Spinal cord (tissue), 10 donors: ENCODE measurements around the gene TUBGCP4. TPM values are rescaled to one million over a fixed set of nuclear protein-coding genes. Genes with fewer than 3 reads are reported as not detected.

Experiments used
- DNase-seq, 6 donors: peaks; one replicate each; pipeline versions ENCODE4 v3.0.0 to v3.0.0-alpha.2; 2013 to 2015; ENCODE audit warnings: low spot score in 6 of 6, low read depth in 4 of 6
- H3K27ac ChIP-seq: one replicate; pipeline ENCODE4 v1.5.1; 2013; ENCODE audit warnings: low read depth, low read length, control low read depth
- H3K27me3 ChIP-seq: one replicate; pipeline ENCODE4 v1.6.1; 2013; ENCODE audit warnings: low read length; ENCODE audit not compliant: control insufficient read depth, insufficient read depth
- H3K36me3 ChIP-seq: one replicate; pipeline ENCODE4 v1.6.1; 2013; ENCODE audit warnings: low read length; ENCODE audit not compliant: control insufficient read depth, insufficient read depth
- H3K4me1 ChIP-seq: one replicate; pipeline ENCODE4 v1.6.1; 2013; ENCODE audit warnings: low read length; ENCODE audit not compliant: control insufficient read depth, insufficient read depth
- H3K4me3 ChIP-seq: one replicate; pipeline ENCODE4 v1.5.1; 2013; ENCODE audit warnings: low read depth, low read length, control low read depth
- H3K9me3 ChIP-seq: one replicate; pipeline ENCODE4 v1.6.1; 2013; ENCODE audit warnings: low read length; ENCODE audit not compliant: control insufficient read depth, insufficient read depth
- WGBS: methylation state at CpG from one replicate; pipeline ENCODE4 v1.1.5; 2013; ENCODE audit warnings: missing lambda C conversion rate; ENCODE audit not compliant: insufficient coverage; 5-methylcytosine and 5-hydroxymethylcytosine counted together
- polyA plus RNA-seq, 2 donors: library from polyadenylated mRNA; unstranded; fragments of 120-200 nt; gene quantifications; one replicate each; pipeline ENCODE4 v1.2.1, GENCODE V29; 2013; ENCODE audit not compliant: insufficient read length in 2 of 2
- total RNA-seq, 2 donors: library from RNA; depleted of rRNA in 1 of 2; stranded (reverse); fragments of 120-200 nt in 1 of 2; fragments of >200 nt in 1 of 2; gene quantifications; one replicate each; pipeline versions ENCODE4 v1.2.3 to v1.2.4, GENCODE V29; 2013 to 2014
- donor health status: healthy.

TUBGCP4 gene
- total and polyA plus RNA-seq, 4 donors, result 12.6 to 28.9 (median 22.7) TPM

GRCh38 chr15:43420435-43420834 is 49.5 kb downstream of the TUBGCP4 start:
- Histone ChIP-seq H3K4me3 (no peak overlapping the region), H3K4me1 (no peaks in the 10 kb centered on the region), H3K9me3 (no peaks in the 10 kb centered on the region), H3K27me3 (no peaks in the 10 kb centered on the region), H3K27ac (no peak overlapping the region), H3K36me3 (peaks cover 75% of the 10 kb centered on the region)
- no peak for DNase-seq
- WGBS, result 80% methylated on average over 9 of the region's 10 CpGs

- H3K36me3 ChIP-seq, result peaks cover 75% of the 10 kb centered on the region
- no peaks in the 10 kb centered on the region for H3K4me1 ChIP-seq
- H3K27ac ChIP-seq, result no peak overlapping the region
- H3K27me3 ChIP-seq, result no peaks in the 10 kb centered on the region
- DNase-seq, result no peak
- no peaks in the 10 kb centered on the region for H3K9me3 ChIP-seq
- no peak overlapping the region for H3K4me3 ChIP-seq
- WGBS, result 98% methylated on average over 7 of the region's 7 CpGs
Observed at GRCh38 chr15:43420876-43421275, 50.0 kb downstream of the TUBGCP4 start.

GRCh38 chr15:43423793-43424192 is 52.9 kb downstream of the TUBGCP4 start:
- no peak overlapping the region for H3K27ac ChIP-seq
- peaks cover 69% of the 10 kb centered on the region for H3K36me3 ChIP-seq
- H3K4me3 ChIP-seq, result no peak overlapping the region
- no peaks in the 10 kb centered on the region for H3K4me1 ChIP-seq
- 94% methylated on average over 3 of the region's 3 CpGs for WGBS
- no peaks in the 10 kb centered on the region for H3K9me3 ChIP-seq
- no peak for DNase-seq
- H3K27me3 ChIP-seq, result no peaks in the 10 kb centered on the region

GRCh38 chr15:43429687-43430086 is 58.8 kb downstream of the TUBGCP4 start:
- peak in 1 of 6 donors; percentile 24 for DNase-seq
- Histone ChIP-seq H3K4me1 (no peaks in the 10 kb centered on the region), H3K27me3 (no peaks in the 10 kb centered on the region), H3K36me3 (peaks cover 40% of the 10 kb centered on the region), H3K9me3 (no peaks in the 10 kb centered on the region), H3K4me3 (no peak overlapping the region), H3K27ac (no peak overlapping the region)
- 60% methylated on average over 1 of the region's 3 CpGs for WGBS

- Histone ChIP-seq H3K4me1 (no peaks in the 10 kb centered on the region), H3K4me3 (no peak overlapping the region), H3K27ac (no peak overlapping the region), H3K27me3 (no peaks in the 10 kb centered on the region), H3K36me3 (peaks cover 25% of the 10 kb centered on the region), H3K9me3 (no peaks in the 10 kb centered on the region)
- no peak for DNase-seq
- WGBS, result 94% methylated on average over 3 of the region's 4 CpGs
Observed at GRCh38 chr15:43433165-43433564, 62.3 kb downstream of the TUBGCP4 start.

- no peaks in the 10 kb centered on the region for H3K4me1 ChIP-seq
- peaks cover 25% of the 10 kb centered on the region for H3K36me3 ChIP-seq
- no peaks in the 10 kb centered on the region for H3K9me3 ChIP-seq
- DNase-seq, result no peak
- H3K27me3 ChIP-seq, result no peaks in the 10 kb centered on the region
- H3K27ac ChIP-seq, result no peak overlapping the region
- WGBS, result 100% methylated on average over 1 of the region's 3 CpGs
- H3K4me3 ChIP-seq, result no peak overlapping the region
Observed at GRCh38 chr15:43433661-43434303, 62.9 kb downstream of the TUBGCP4 start.

- Histone ChIP-seq H3K4me3 (no peak overlapping the region), H3K9me3 (no peaks in the 10 kb centered on the region), H3K27ac (no peak overlapping the region), H3K27me3 (no peaks in the 10 kb centered on the region), H3K4me1 (no peaks in the 10 kb centered on the region), H3K36me3 (peaks cover 29% of the 10 kb centered on the region)
- no peak for DNase-seq
Observed at GRCh38 chr15:43434446-43434845, 63.5 kb downstream of the TUBGCP4 start.

- Histone ChIP-seq H3K4me1 (no peaks in the 10 kb centered on the region), H3K9me3 (no peaks in the 10 kb centered on the region), H3K36me3 (peaks cover 36% of the 10 kb centered on the region), H3K4me3 (no peak overlapping the region), H3K27me3 (no peaks in the 10 kb centered on the region), H3K27ac (no peak overlapping the region)
- WGBS, result 93% methylated on average over 2 of the region's 7 CpGs
- no peak for DNase-seq
Observed at GRCh38 chr15:43436395-43436794, 65.5 kb downstream of the TUBGCP4 start.

GRCh38 chr15:43439268-43439667 is 68.4 kb downstream of the TUBGCP4 start:
- Histone ChIP-seq H3K27me3 (no peaks in the 10 kb centered on the region), H3K9me3 (no peaks in the 10 kb centered on the region), H3K4me1 (no peaks in the 10 kb centered on the region), H3K27ac (no peak overlapping the region), H3K4me3 (no peak overlapping the region), H3K36me3 (peaks cover 34% of the 10 kb centered on the region)
- no peak for DNase-seq
- WGBS, result no CpG with 5 or more reads among the region's 3 CpGs

- Histone ChIP-seq H3K36me3 (peaks cover 36% of the 10 kb centered on the region), H3K9me3 (no peaks in the 10 kb centered on the region), H3K4me3 (no peak overlapping the region), H3K27ac (no peak overlapping the region), H3K4me1 (no peaks in the 10 kb centered on the region), H3K27me3 (no peaks in the 10 kb centered on the region)
- DNase-seq, result peak; percentile 4 to 72 (median 12)
- WGBS, result no CpG with 5 or more reads among the region's 4 CpGs
Observed at GRCh38 chr15:43440721-43441281, 69.9 kb downstream of the TUBGCP4 start.
